Rectal smooth muscle tissue (tissue), 1 donor: ENCODE measurements around the gene FHIP2A.
"Not testable (repeated sequence)": the region's sequence is repeated elsewhere in the genome, so short reads cannot be mapped to it uniquely, and the experiment has no call there.

Experiments used
- H3K27ac ChIP-seq: one replicate; pipeline ENCODE4 v1.7.0; 2013; ENCODE audit warnings: low read depth, low read length, inconsistent platforms
- H3K27me3 ChIP-seq: one replicate; pipeline ENCODE4 v1.7.0; 2013; ENCODE audit warnings: low read length; ENCODE audit not compliant: control insufficient read depth, insufficient read depth
- H3K36me3 ChIP-seq: one replicate; pipeline ENCODE4 v1.7.0; 2013; ENCODE audit warnings: low read length; ENCODE audit not compliant: control insufficient read depth, insufficient read depth
- H3K4me1 ChIP-seq: one replicate; pipeline ENCODE4 v1.7.0; 2013; ENCODE audit warnings: low read length; ENCODE audit not compliant: control insufficient read depth, insufficient read depth
- H3K4me3 ChIP-seq: one replicate; pipeline ENCODE4 v1.7.0; 2013; ENCODE audit warnings: low read length
- H3K9ac ChIP-seq: one replicate; pipeline ENCODE4 v1.7.0; 2013; ENCODE audit warnings: low read length

FHIP2A gene

DNA sequence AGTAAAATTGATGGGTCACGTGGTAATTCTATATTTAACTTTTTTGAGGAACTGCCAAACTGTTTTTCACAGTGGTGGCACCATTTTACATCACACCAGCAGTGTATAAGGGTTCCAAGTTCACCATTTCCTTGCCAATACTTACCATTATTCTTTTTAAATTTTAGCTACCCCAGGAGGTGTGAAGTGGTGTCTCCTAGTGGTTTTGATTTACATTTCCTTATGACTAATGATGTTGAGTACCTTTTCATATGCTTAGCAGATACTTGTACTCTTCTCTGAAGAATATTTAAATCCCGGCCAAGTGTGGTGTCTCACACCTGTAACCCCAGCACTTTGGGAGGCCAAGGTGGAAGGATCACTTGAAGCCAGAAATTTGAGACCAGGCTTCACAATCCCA lies 28.5 kb downstream of the FHIP2A start:
- Histone ChIP-seq H3K4me3 (no peak overlapping the region), H3K27me3 (no peaks in the 10 kb centered on the region), H3K4me1 (no peaks in the 10 kb centered on the region), H3K27ac (no peak overlapping the region), H3K36me3 (peaks cover 17% of the 10 kb centered on the region), H3K9ac (no peak overlapping the region)

DNA sequence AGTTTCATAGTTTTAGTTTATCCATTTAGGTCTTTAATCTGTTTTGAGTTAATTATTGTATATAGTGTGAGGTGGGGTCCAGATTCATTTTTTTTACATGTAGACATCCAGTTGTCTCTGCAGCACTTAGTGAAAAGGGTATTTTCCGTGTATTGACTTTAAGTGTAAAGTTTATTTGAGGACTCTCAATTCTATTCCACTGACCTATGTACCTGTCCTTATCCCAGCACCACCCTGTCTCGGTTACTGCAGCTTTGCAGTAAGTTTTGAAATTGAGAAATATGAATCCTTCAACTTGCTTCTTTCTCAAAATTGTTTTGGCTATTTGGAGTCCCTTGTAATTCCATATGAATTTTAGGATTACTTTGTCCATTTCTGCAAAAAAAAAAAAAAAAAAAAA lies 29.8 kb downstream of the FHIP2A start:
- Histone ChIP-seq H3K4me1 (no peaks in the 10 kb centered on the region), H3K27me3 (no peaks in the 10 kb centered on the region), H3K27ac (no peak overlapping the region), H3K9ac (no peak overlapping the region), H3K36me3 (peaks cover 13% of the 10 kb centered on the region), H3K4me3 (no peak overlapping the region)

DNA sequence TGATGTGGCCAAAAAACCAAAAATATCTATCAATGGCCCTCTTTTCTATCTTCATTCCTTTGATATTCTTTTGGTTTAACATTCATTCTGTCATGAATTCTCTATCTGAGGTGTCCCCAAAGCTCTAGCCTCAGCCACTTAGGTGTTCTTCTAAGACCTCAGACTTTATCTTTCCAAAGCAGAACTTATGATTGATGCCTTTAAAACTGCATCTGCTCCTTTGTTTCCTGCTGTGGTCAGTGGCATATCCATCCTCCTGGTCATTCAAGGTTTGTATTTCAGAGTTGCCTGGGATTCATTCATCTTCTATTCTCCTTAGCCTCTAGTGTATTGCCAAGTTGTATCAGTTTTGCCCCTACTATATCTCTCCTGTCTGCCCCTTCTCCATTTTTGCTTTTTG lies 30.6 kb downstream of the FHIP2A start:
- Histone ChIP-seq H3K4me1 (no peaks in the 10 kb centered on the region), H3K27me3 (no peaks in the 10 kb centered on the region), H3K9ac (no peak overlapping the region), H3K36me3 (peaks cover 13% of the 10 kb centered on the region), H3K27ac (no peak overlapping the region), H3K4me3 (no peak overlapping the region)

DNA sequence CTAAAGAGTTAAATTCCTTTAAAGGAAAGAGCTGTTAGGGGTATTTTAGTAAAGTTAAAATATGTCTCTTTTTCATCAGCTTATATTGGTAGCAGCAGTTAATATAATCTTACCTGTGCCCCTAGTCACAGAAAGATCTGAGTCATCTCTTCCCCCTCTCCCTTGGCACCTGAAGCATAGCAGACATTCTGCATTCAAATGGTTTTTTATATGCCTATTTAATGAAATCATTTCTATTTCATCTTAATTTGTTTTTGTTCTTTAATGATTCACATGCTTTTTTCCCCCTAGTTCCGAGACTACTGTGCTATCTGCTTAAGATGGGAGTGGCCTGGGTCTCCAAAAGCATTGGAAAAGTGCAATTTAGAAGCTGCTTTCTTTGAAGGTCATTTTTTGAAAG lies 33.3 kb downstream of the FHIP2A start:
- Histone ChIP-seq H3K27ac (no peak overlapping the region), H3K36me3 (peaks cover 9% of the 10 kb centered on the region), H3K4me3 (no peak overlapping the region), H3K27me3 (no peaks in the 10 kb centered on the region), H3K9ac (no peak overlapping the region), H3K4me1 (no peaks in the 10 kb centered on the region)

DNA sequence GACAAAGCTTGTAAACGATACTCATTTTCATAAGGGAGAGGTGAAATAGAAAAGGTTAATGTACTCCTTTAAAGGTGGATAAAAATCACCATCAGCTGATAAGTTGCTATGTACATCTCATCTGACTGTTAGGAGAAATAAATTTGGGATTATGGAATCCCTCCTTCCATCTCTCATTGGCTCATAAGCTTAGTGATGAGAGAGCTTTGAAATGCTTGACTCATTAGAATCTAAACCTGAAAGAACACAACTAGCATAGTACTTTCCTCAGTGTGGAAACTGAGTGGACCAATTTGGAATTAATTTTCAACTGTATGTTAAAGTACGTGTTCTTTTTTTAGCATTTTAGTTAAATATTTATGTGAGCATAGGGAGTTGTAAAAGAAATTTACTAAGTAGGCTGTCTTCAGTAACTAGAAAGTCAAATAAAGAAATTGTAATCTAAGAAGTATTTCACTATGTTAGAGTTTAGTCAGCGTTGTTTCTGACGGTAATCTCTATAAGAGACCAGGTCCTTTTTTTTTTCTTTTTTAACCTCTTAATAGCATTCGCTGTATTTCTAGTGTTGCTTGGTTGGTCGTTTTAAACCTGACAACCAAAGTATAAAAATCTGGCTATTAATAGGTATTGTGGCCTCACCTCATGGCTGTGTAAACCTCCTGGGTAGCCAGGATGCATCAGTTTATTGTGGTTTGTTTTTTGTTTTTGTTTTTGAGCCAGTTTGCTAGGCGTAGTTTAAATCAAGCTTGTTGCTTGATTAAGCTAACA lies 34.4 kb downstream of the FHIP2A start:
- no peaks in the 10 kb centered on the region for H3K4me1 ChIP-seq
- H3K36me3 ChIP-seq, result peaks cover 7% of the 10 kb centered on the region
- H3K27ac ChIP-seq, result peak overlapping the region; percentile 4
- no peak overlapping the region for H3K9ac ChIP-seq
- H3K4me3 ChIP-seq, result no peak overlapping the region
- H3K27me3 ChIP-seq, result no peaks in the 10 kb centered on the region

DNA sequence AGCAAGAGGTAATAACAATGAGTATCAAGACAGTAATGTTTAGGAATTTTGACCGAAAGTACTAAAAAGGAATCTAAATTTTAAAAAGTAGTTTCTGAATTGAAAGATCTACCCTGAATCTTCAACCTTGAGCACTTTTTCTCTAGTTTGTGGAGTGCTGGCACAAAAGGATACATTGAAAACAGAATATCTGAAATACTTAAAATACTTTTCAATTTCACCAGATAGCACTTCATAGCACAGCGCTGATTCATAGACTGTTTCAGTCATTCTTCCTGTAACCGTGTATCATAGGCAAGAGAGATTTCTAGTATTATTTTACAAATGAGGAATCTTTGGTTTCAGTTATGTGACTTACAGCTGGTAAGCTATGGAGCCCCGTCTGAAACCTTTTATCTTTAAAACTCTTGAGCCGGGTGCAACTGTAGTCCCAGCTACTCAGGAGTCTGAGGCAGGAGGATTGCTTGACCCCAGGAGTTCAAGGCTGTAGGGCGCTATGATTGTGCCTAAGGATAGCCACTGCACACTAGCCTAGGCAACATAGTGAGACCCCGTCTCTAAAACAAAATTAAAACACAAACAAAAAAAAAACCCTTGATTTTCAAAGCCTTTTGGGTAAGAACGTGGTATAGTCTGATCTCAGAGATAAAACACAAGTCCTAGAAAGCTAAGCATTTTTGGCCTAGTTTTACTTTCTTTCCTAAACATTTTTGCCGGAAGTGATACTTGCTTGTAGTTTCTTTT lies 35.1 kb downstream of the FHIP2A start:
- no peak overlapping the region for H3K4me3 ChIP-seq
- no peaks in the 10 kb centered on the region for H3K27me3 ChIP-seq
- peaks cover 7% of the 10 kb centered on the region for H3K36me3 ChIP-seq
- no peak overlapping the region for H3K9ac ChIP-seq
- H3K27ac ChIP-seq, result peak overlapping the region; percentile 4
- no peaks in the 10 kb centered on the region for H3K4me1 ChIP-seq

DNA sequence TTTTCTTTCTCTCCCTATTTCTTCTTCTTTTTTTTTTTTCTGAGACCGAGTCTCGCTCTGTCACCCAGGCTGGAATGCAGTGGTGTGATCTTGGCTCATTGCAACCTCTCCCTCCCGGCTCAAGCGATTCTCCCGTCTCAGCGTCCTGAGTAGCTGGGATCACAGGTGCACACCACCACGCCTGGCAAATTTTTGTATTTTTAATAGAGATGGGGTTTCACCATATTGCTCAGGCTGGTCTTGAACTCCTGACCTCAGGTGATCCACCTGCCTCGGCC lies 35.6 kb downstream of the FHIP2A start:
- not testable (repeated sequence) for H3K27me3 ChIP-seq, H3K4me1 ChIP-seq, H3K27ac ChIP-seq, H3K4me3 ChIP-seq, H3K36me3 ChIP-seq, H3K9ac ChIP-seq

DNA sequence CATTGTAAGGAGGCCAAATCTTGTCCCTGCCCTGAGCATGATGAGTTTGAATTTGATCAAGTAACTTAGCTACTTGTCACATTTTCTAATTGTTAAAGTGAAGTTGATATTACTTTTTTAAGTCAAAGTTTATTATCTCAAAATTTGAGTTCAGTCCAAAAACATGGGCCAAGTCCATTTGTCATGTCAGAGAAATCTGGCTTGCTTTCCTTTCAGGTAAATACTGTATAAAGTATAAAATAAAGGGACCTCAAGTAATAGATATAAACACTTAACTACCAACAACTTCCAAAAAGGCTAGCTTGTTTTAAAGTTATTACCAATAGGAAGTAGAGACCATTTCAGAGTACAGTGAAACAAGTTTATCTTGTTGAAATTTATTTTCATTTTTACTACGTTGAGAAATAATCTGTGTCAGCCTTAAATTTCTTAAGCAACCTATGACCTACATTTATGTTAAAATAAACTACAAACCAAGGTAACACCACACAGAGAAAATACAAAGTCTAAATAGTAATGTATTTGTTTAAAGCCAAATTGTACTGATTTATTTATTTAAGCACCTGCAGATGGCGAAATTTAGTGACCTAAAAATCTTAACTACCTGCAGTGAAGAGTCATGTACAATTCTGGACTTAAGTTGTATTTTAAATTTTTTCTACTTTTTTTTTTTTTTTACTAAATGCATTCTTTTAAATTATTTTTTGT lies 36.5 kb downstream of the FHIP2A start:
- no peaks in the 10 kb centered on the region for H3K4me1 ChIP-seq
- peaks cover 7% of the 10 kb centered on the region for H3K36me3 ChIP-seq
- no peak overlapping the region for H3K27ac ChIP-seq
- H3K4me3 ChIP-seq, result no peak overlapping the region
- H3K9ac ChIP-seq, result no peak overlapping the region
- H3K27me3 ChIP-seq, result no peaks in the 10 kb centered on the region

DNA sequence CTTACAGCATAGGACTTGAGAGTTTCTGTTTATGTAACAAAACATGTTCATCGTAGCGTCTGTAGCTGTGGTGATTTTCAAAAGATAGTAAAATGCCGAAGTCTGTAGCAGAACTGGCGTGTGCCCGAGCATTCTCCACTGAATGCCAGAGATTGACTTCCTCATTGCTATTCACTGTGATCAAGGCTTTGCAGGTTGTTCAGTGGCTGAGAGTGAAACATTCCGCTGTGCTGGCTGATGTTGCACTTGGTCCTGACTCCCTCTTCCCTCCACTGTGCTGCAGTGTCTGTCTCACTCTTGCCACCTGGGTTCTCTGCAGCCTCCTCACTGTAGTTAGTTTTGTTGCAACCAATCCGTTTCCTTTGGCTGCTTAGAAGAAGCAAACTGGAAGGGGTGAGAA lies 37.6 kb downstream of the FHIP2A start:
- no peak overlapping the region for H3K27ac ChIP-seq
- H3K36me3 ChIP-seq, result peaks cover 10% of the 10 kb centered on the region

DNA sequence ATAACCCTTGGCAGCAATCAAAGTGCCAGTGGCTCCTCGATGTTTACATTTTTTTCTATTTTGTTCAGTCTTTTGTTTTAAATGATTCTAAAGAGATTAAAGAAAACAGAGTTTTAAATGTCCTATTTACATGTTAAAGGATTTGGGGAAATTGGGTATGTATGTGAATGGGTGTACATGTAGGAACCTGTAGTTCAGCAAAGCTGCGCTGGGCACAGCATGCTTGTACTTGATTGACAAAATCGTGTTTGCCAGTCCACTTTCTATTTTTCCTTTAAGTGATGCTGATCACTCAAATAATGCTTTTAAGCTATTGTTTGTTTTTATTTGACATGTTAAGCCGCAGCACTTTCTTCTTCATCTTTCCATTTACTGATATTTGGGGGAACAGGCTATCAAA lies 40.9 kb downstream of the FHIP2A start:
- Histone ChIP-seq H3K4me3 (no peak overlapping the region), H3K4me1 (no peaks in the 10 kb centered on the region), H3K27me3 (no peaks in the 10 kb centered on the region), H3K27ac (no peak overlapping the region), H3K36me3 (peaks cover 6% of the 10 kb centered on the region), H3K9ac (no peak overlapping the region)

More for the DNA sequence above, 37.6 kb downstream of the FHIP2A start:
- no peaks in the 10 kb centered on the region for H3K27me3 ChIP-seq
- no peaks in the 10 kb centered on the region for H3K4me1 ChIP-seq
- no peak overlapping the region for H3K4me3 ChIP-seq
- H3K9ac ChIP-seq, result no peak overlapping the region

DNA sequence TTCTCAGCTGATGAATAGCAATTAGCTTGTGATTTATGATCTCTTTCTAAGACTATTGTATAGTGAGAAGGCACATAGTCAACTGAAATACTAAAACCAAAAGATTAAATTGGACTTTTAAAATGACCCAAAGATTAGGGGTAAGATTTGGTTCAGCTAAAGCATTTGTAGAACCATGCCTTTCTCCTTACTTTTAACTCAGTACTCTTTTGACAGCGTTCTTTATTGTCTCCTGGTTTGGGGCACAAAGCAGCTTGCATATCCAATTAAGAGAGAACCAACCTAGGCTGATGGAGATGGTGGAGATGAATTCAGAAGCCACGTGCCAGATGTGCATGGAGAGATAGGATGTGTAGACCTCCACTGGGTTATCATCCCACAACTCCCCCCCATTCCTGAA lies 45.8 kb downstream of the FHIP2A start:
- Histone ChIP-seq H3K4me3 (no peak overlapping the region), H3K36me3 (peaks cover 3% of the 10 kb centered on the region), H3K27ac (no peak overlapping the region), H3K4me1 (no peaks in the 10 kb centered on the region), H3K27me3 (no peaks in the 10 kb centered on the region), H3K9ac (no peak overlapping the region)

DNA sequence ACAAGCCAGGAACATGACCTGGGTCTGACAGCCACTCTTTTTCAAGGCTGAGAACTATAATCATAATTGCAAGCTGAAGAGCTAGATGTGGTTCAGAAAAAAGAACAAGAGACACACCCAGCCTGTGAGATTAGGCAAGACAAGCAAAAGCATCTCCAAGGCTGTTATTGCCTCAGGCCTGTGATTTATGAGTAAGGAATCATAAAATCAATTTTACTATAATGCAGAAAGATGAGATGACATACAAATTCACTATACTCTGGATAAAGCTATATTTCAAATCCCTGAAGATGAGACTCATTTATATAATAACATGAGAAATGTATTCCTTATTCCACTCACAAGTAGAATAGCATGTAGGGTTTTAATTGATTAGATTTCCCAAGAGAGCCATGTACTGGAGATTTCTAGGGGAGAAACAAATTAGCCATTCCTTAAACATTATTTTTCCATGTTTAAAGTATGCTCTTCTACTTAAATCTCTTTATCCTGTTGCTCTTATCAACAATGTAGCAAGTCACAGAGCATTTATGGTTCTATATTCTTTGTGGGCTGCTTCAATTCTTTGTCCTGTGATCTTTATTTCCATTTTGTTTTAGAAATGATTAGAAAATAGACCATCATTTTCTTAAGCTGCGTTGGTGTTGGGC lies 47.4 kb downstream of the FHIP2A start:
- no peak overlapping the region for H3K27ac ChIP-seq

More for the DNA sequence above, 47.4 kb downstream of the FHIP2A start:
- Histone ChIP-seq H3K4me3 (no peak overlapping the region), H3K27me3 (no peaks in the 10 kb centered on the region), H3K4me1 (no peaks in the 10 kb centered on the region), H3K36me3 (no peaks in the 10 kb centered on the region), H3K9ac (no peak overlapping the region)
